HG02885 (cell line): ENCODE measurements around the gene PELI2.

ENCODE experiments used
- ATAC-seq: cut with Tn5 transposase; IDR thresholded peaks from one replicate; pipeline ENCODE4 v1.9.1; 2021; ENCODE audit warnings: mild to moderate bottlenecking; ENCODE audit not compliant: unreplicated experiment, poor library complexity

Gene PELI2

DNA sequence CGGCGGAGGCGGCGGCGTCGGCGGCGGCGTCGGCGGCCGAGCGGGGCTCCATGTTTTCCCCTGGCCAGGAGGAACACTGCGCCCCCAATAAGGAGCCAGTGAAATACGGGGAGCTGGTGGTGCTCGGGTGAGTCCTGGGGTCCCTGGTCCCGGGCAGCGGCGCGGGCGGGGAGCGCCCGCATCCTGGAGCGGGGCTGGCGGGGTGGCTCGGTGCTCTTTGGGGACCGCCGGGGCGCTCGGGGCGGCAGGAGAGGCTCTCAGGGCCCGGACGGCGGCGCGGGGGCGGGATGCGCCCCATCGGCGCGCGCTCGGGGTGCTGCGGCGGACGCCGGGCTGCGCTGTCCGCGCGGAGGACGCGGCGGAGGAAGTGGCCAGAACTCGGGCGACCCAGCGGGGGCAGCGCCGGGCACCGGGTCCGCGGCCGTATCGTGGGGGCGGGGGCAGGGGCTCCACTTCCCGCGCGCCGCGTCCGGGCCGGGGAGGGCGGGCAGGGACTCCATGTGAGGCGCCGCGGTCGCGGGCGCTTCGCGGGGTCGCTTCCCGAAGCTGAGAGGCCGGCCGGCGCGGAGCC lies 485 bp downstream of the PELI2 start:
- ATAC-seq: peak; percentile 19

DNA sequence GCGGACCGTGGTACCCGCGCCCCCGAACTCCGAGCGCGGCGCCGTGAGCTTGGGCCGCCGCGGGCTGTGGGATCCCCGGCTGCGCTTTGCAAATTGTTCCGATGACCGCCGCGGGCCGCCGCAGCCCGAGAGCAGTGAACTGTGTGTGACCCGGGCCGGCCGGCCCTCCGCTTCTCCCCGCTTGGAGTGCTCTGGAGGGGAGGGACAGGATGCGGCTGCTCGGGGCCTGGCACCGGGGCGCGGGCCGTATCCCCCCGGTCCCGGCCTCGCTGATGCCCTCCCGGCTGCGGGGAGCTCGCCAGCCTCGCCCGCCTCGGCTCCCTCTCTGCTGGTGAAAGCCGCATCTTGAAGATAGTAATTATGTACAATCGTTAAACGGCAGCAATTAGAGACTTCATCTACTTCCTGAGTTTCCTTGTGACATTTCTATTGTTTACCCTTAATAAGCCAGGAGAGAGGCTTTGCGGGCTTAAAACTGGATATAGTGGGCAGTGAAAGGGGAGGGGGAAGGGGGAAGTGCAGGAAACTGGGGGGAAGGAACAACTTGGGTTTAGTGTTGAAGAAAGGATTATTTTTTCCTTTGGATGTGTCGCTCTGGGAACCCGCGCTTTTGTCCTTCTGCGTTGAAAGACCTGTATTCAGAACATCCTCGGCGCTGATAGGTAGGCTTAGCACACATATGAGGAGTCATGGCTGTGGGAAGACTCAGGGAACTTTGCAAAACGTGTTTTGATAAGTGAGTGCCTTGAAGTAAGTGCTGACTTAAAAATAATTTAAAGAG lies 1.2 kb downstream of the PELI2 start:
- peak; percentile 26 for ATAC-seq

DNA sequence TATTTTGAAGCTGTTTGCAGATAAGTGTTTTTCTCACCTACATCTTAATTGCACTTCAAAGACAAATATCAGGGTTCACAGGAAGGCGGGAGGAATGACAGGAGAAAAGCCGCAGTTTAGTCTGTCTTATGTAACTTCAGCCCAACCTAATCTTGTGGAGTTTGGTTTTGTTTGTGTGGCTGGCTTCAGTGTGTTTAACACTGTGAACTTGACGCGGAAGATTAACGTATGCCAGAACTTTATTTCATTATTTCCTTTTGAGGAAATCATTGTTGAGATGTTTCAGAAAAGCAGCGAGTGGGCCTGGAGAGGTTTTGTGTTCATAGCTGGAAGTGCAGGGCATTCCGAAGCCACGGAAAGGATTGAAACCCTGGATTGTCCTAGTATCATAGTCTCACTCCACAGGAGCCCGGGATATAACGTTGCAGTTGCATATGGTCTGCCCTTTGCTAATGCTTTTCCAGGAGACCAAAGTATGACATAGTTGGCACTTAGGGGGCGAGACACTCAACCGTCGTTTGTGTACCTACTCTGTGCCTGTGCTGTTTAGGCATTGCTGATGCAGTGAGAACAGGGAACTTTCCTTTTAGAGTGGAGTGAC lies 2.0 kb downstream of the PELI2 start:
- no peak for ATAC-seq

DNA sequence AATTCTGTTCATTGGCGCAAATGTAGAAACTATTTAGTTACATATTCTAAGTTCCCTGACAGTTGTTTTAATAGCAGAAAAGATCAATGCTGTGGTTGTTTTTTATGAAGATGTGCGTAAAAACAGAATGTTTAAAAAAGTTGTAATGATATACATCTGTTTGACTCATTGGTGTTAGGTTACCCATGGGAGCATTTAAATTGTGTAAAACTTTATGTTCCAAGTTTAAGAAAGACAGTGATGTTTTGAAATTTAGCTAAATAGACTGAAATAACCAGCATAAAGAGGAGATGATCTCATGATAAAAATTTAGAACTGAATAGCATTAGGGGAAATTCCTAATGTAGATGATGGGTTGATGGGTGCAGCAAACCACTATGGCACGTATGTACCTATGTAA lies 3.6 kb downstream of the PELI2 start:
- ATAC-seq: no peak

DNA sequence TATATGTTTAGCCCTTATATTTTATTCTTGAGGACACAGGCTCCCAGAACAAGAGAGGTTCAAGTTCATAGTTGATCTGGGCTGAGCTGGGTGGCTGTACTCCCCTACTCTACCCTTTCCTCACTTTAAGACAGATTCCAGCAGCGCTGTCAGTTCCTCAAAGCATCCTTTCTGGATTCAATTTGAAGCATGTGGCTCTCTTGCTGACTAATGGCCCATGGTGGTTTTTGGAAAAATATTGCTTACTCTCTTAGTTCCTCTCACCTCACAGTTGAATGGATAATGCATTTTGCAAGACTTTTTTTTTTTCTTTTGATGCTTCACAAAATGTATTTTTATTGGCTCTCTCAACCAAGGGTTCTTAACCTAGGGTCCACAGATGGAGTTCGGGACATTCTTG lies 4.1 kb downstream of the PELI2 start:
- ATAC-seq: no peak

DNA sequence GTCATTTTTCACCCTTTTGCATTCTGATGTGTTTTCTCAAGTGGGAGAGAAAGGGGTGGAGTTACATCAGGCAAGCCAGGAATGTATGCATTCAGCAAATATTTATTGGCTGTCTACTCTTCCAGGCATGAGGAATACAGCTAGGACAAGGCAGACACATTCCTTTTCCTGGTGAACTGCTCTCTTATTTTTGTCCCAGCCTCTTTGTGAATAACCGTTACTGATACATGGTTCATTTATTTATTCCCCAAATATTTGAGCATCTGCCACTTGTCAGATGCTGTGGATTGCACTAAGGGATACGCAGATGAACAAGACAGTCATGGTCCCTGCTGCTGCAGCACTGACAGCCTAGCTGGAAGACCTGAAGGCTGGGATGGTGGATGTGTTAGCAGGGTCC lies 6.1 kb downstream of the PELI2 start:
- no peak for ATAC-seq

DNA sequence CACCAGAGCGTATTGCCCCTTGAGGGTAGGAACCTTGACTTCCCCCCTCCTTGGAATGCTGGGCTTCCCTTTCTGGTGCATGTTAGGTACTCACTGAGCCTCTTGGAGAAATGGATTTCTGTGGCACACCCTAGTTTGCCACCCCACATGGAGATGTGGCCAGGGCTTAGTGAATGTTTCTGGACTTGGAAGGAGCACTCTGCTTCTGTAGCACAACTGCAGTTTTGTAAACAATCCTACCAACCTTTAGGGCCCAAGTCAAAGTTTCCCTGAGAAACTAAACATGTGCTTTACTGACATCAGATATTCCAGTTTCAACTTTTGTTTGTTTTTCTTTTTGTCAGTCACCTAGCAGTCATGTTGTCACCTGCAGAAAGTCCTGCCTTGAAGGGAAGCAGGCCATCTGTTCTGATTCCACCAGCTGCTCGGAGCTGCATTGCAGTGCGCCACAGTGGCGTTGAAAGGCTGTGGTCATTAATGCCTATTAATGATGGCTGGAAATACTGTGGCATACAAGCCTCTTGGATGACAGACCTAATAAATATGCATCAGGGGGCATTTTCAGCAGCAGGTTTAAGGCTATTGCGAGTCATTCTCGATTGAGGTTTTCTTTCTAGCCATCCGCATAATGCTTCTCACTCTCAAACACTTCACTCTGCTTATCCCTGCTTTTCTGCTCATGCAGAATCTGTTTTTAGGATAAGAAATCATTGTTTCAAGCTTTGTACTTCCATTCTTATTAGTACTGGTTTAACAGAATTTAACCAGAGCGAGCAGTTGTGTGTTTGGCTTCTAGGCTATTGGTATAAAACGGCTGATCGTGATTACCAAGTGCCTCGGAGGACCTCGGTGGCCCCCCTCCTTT lies 7.8 kb downstream of the PELI2 start:
- no peak for ATAC-seq

DNA sequence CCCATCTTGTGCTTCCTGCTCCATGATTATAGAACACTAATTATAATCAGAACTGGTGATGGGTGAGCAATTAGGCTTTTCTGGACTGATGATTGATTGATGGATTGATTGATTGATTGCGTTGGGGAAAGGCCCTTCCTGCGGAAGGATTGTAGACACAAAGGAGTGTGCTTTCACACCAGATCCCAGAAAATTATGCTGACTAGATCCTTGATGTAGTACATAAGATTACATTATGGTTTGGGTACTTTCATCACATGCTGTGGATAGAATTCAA lies 8.4 kb downstream of the PELI2 start:
- ATAC-seq: no peak

DNA sequence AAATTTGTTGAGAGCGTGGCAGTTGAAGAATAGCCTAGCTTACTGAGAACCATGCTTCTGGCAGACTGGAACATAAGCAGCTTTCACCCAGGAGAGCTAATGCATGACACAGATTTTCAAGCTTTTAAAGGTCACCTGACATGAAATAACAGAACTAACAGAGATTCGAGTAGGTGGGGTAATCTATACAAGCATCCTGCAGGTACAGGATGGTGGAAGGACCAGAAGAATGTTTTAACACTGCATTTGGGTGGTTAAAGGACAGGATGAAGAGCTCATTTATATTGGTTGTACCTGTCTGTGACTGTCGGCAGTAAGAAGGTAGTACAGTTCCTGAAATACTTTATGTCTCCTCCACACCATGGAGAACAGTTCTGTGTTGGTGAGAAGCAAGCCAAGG lies 8.9 kb downstream of the PELI2 start:
- no peak for ATAC-seq

DNA sequence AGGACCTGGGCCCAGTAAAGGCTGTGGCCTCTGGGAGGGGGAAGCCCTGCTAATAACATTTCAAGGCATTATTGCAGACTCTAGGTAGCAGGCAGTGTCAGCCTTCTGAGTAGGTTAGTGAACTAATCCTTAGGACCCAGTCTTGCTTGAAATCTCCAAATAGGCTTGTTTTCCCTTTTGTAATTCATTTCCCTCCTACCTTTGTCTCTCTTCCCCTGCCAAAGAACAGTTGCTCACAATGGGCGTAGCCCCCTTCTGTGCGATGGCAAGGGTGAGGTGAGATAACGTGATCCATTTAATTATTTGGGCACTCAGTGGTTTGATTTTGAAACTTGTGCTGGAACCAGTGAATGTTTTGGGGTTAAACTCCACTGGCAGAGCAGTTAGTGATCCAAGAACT lies 10.9 kb downstream of the PELI2 start:
- ATAC-seq: no peak

DNA sequence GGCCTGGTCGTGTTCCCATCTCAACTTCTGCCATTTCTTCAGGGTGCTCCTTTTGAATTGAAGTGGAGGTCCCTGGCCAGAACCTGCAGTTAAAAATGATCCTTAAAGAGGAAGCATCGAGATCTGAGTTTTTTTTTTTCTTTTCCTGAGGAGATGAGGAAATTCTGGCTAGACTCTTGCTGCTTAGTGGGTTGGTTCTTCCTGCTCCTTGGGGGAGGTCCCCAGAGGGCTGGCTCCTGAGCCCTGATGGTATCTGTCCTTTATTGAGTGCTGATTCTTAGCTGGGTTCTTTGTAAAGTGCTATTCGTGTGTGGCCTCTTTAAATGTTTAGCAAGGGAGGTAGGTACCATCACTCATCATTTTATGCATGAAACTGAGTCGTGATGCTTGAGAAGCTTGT lies 11.7 kb downstream of the PELI2 start:
- ATAC-seq: no peak

DNA sequence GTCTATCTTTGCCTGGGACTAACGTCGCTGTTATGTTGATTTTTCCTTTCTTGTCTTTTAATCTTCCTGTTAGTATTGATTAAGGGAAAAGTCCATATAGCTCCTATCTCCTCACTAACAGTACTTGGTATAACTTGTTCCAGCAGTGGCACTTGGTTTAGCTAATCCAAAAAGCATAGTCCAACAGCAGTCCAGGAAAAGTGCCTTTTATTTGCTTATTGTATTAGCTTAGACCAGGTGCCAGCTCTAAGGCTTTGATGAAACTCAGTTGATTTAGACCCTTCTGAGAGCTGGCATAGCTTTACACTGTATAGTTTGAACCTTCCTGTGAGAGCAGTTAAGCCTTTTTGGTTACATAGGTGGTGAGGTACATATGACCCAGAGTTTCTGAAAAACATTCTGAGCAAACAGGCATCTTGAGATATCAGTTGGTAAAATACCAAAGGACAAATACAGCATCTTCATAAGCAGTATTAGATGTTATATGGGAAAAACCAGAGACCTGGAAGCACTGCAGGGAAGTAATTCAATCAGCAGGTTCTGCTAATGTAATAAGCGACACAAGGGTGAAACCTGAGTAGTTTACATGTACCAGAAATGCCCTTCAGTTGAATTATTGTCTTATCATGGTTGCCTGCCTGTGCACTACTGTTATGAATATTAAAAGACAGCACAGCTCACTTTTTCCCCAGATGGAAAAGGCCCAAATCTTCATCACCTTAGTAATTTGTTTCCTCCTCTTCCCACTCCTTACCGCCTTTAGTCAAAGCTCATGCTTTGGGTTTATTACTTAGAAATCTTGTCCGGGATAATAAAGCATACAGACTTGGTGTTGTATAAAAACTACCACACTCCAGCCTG lies 13.0 kb downstream of the PELI2 start:
- no peak for ATAC-seq

DNA sequence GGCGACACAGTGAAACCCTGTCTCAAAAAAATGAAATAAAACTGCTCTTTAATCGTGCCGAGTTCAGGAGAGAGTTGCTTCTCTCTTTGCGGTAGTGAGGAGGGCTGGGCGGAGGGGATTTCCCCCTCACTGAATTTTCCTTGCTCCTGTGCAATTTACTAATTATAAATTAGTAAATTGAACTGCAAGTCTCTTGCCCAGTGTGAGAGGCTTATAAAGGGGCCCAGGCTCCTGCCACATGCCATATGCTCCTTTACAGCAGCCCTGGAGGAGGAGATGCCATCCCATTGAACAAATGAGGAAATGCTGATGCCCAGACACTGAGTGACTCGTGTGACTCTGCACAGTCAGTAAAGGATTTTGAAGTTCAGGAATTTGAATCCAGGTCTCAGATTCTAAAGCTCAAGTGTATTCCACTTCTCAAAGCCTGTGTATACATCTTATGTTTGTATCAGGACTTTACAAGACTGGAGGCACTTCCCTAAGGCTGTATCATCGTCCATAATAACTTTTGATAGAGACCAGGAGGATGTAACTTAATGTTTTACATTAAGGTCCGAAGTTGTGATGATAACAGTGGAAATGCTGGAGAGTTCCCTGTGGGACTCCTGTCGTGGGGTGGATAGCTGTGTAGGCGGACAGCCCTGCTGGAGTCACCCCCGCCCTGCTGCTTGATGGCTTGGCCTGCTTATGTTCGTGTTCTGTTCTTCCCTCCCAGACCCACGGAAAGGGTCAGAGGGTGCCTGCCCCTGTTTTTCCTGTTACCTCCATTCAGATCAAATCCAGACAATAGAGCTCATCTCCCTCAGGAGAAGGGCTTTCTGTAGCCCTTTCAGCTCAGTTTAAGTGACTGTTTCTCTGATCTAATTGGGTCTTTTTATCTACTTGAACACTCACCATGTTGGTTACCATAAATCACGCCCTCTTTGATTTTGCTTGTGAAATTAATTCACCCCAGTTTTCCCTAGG lies 13.9 kb downstream of the PELI2 start:
- ATAC-seq: no peak

DNA sequence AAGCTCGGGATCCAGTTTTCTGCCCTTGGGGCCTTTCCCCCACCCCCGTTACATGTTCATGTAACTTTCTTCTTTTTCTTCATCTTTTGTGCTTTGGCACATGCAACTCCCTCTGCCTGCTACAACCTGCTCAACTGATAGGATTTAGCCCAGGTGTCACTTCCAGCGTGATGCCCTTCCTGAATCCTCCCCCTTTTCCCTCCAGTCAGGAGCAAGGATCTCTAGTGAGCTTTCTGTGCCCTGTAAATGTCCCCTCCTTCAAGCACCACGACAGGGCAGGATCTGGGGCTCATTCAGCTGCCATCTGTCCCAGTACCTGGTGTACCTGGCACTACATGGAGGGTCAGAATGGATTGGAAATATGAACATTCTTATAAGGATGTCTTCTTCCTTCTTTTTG lies 15.3 kb downstream of the PELI2 start:
- ATAC-seq: no peak

DNA sequence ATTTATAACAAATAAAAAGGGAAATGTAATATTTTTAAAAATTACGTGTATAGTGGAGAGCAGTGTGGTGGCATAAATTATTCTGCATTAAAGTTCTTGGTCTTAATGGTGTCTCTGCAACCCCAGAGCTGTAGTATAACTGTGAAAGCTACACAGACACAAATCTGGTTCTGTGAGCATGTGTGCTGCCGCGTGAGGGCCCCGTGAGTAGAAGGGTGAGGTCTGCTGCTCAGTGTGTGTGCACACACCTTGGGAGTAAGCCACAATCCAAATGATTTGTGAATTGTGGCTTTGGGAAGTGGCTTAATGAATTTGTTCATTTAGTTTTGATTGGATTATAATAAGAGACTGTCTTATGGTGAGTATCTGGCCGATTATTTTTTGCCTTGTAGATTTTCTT lies 16.8 kb downstream of the PELI2 start:
- ATAC-seq: no peak

DNA sequence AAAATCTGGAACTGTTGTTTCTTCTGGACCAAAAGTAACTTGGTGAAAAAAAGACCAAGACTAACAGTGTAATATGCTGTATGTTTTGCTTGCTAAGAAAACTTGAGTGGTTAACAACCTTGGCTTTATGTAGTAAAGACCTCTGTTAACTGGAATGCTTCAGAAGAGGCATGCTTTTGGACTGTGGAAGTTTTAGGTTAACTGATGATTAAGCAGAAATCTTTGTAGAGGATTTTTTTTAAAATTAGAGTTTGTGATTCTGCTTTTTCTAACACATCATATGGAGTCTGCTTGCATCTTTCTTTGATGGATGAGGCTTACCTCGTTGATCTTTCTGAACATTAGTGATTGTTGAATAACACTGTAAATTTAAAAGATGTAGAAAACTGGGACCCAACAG lies 17.5 kb downstream of the PELI2 start:
- no peak for ATAC-seq

DNA sequence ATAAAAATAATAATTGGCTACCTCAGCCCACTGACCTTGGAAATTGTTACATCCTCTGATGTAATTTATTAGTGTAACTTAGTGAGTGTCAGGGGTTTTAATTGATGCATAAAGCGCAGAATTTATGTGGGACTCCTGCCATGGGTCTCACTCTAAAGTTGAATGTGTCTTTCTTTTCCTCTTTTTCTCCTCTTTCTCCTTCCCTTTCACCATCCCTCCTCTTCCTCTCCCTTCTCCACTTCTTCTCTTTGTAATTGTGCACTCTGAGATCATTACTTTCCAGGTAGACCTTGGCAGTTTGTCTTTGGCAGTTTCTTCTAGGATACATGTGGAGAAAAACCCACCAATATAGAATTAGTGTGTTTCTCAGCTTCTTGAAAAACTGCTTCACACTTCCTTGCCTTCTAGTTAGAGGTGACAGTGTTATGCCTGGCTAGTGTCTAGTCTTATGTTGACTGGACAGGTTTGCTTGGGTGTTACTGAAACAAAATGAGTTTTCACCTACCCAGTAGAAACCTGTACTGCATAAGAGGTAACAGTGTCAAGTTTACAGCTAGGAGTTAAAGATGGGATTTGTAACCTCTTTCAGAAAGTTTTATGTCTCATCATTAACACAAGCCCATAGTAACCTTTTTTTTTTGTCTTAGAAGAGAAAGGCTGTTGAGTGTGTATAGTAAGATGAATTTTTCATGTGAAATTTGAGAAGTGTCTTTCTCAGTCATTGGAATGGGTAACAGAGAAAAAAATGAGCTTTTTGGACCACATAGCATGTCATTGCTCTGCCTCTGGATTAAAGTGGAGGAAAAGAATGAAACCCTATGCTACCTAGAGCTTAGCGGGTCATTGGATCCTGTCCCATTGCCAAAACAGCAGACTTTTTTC lies 18.6 kb downstream of the PELI2 start:
- no peak for ATAC-seq

DNA sequence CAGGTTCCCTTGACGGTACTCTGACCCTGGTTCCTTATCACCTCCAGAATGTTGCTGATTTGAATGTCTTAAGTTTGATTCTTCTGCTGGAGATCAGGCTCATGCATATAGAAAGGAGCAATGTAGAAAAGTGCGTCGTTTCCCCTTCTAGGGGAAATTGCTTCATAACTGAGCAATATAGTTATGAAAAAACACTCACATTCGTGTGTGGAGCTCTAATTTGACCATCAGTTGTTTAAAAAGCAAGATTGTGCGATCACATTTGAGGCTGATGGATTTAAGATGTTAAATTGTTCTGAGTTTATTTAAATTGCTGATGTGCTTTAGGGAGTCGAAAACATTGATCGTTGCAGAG lies 19.2 kb downstream of the PELI2 start:
- ATAC-seq: no peak
